Activated gamma-delta T cell treated with Interleukin-2 at 50 U/mL for 16 hours (primary cell): ENCODE measurements around the gene LDLRAD3.

Experiments used
- DNase-seq: peaks from one replicate; pipeline ENCODE4 v3.0.0-alpha.2; 2020

Gene LDLRAD3

DNA sequence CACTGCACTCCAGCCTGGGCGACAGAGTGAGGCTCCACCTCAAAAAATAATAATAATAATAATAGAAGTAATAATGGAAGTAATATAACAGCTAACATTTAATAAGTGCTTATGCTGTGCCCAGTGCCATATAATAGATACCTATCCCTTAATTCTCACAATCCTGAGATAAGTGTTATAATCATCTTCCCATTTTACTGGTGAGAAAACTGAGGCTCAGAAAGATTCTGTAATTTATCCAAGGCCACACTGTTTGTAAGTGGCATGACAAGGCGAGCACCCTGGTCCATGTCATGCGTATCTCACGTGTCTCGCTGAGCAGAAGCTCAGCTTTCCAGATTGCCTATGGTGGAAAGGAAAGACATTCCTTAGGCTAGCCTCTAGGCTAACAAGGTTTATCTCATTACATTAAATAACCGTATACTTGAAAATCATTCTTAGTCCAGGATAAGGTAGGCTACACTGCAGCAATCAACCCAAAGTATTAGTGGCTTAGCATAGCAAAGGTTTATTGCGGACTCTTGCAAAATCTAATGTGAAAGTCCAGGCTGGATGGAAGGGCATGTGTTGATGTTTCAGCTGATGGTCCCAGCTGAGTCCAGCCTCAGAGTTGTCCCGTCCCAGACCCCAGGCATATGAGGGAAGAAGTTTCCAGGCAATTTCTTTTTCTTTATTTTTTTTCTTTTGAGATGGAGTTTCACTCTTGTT, 15.0 kb upstream of the LDLRAD3 start:
- DNase-seq = no peak

DNA sequence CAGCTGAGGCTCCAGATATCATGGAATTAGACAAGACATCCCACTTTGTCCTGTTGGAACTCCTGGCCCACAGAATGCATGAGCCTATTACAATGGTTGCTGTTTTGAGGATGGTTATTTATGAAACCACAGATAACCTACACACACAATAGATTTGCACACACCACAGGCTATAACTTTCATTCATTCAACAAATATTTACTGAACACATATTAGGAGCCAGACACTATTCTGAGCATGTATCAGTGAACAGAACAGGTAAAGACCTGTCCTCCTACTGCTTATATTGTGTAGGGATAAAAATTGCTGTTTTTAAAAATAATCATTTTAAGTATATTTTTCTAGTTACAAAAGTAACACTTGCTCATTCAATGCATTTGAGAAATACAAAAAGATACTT, 13.4 kb upstream of the LDLRAD3 start:
- no peak for DNase-seq

GRCh38 chr11:35932121-35932520, 11.7 kb upstream of the LDLRAD3 start:
- no peak for DNase-seq

DNA sequence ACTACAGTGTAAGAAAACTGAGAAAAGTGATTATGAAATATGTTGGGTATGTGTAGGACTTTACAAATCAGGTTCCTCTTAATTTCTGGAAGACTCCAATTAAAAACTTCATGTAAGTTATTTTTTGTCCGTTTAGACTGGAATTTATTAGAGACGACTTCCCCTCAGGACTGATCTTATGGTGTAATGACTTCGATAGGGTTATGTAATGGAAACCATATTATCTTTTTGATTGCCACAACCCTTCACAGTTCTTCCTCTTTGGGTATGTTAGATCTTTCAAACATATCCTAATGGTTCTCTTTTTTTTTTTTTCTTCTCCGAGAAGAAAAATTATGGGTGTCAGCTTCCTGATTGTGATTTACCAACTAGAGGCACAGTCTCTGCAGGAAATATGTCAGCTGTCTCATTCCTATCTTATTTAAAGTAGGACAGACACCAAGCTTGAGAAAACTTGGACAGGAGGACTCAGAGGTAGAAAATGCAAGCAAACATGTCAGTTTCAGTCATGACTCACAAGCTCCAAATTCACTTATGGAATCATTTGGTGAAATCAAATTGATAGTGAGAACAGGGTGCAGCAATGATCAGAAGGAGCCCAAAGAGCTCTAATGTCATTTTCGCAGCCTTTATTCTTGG, 11.1 kb upstream of the LDLRAD3 start:
- no peak for DNase-seq

DNA sequence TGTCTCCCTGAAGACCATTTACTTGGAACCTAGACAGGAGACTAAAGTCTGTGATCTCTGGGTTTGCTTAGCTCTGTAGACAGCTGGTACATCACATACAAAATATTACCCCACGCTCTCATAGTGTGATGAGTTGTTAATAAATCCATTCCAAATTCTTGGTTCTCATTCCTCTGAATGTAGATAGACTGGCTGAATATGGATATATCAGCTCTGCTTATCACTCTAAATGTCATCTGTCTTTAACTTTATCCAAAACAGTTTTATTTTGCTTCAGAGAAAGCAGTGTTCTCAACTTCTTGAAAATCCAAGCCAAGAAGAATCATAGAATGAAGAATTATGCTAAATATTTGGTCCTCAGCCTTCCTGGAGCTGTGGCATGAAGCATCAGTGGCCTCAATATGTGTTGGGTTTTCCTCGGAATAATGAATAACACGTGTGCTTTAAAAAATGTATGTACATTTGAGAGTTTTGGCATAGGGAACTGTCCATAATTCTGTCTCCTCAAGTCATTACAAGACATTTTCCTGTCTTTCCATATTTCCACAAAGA, 10.5 kb upstream of the LDLRAD3 start:
- DNase-seq = no peak

DNA sequence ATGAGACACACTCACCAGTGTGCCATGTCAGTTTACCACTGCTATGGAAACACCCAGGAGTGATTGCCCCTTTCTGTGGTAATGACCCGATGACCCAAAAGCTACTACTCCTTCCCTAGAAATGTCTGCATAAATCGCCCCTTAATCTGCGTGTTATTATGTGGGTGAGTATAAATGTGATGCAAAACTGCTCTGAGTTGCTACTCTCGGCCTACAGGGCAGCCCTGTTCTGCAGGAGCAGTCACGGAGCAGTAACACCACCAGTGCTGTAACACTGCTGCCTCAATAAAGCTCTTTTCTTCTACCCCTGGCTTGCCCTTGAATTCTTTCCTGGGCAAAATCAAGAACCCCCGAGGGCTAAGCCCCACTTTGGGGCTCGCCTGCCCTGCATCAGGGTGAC, 9.6 kb upstream of the LDLRAD3 start:
- DNase-seq = no peak

DNA sequence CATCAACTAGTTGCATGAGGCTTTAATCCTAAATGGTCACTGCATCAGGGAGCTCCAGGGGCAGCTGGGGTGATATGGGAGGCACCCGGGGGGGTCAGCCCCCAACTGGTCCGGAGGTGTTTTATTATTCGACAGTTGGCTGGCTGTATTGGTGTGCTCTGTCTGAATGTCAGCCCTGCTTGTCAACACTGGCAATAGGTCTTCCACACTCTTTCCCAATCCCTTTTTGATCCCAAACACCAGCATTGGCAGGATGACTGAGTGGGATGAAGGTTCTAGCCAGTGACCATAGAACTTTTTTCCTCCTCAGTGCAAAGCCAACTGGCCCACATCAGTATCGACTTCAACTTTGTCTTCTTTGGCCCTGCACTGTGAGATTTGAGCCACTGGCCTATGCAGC, 8.9 kb upstream of the LDLRAD3 start:
- no peak for DNase-seq

DNA sequence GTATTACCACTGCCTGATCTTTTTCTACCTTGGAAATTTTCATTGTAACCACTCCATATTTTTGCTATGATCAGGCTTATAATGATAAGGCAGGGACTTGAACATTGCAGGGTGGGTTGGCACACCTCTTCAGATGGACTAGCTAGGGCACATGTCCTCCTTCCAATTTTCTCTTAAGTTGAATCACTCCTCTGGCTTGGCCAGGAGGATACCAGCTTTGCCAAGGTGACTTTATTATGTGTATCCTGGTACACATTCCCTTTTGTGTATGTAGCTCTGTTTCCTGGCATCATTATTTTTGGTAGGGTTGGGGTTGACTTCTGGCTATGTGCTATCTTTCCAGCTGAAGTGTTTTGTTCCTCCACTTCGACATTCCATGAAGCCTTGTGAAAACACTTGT, 8.5 kb upstream of the LDLRAD3 start:
- DNase-seq = no peak

- DNase-seq = no peak
Measured at GRCh38 chr11:35937111-35937510, 6.8 kb upstream of the LDLRAD3 start.

DNA sequence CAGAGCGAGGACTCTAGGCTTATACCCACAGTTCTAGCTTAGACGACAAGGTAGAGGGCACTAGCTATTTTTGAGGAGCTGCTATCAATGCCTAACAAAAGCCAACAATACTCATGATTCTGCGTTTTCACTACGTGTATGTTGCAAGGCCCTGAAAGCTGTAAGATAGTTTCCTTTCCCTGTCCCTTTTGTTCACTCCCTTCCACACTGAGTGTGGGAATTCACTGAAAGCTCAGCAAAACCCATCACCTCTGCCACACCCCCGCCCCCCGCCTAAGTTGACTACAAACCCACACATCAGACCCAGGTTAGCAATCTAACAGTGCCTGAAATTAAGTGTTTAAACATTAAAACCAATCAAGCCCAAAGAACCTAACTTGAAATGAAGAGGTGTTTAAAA, 6.2 kb upstream of the LDLRAD3 start:
- no peak for DNase-seq

GRCh38 chr11:35938231-35938630, 5.6 kb upstream of the LDLRAD3 start:
- DNase-seq = no peak

DNA sequence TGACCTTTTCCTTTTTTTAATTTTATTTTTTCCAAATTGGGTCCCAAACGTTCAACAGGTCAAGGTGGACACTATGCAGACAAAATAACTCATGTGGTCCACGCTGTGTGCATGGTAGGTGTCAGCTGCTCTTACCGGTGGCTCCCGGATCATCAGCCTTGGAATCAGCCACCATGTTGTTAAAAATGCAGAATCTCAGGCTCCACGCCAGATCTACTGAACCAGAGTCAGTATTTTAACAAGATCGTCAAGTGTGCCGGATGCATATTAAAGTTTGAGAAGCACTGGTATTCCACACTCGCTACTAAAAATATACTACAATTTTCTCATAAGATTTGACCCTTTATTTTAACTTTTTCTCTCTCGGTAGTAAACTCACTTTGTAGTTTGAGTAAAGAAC, 553 bp upstream of the LDLRAD3 start:
- no peak for DNase-seq

GRCh38 chr11:35944503-35945136, 758 bp downstream of the LDLRAD3 start:
- DNase-seq = no peak

DNA sequence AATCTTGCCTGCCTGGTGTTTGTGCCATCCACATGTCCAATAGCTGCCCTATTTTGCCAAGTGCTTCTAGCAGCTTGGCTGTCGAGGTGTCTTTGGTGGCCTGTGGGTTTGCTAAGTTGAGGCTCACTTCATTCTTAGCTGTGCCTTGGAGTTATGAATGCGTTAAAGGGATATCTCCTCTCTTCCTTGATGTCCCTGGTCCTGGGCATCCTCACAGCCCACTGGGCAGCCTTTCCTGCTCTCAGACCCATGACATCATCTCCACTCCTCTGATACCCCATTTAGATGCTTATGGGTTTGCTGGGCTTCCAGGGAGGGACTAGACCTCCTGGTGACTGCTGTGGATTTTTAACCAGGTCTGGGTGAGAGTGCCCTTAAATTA, 1.3 kb downstream of the LDLRAD3 start:
- DNase-seq = no peak

GRCh38 chr11:35946766-35947165, 2.9 kb downstream of the LDLRAD3 start:
- DNase-seq = no peak

DNA sequence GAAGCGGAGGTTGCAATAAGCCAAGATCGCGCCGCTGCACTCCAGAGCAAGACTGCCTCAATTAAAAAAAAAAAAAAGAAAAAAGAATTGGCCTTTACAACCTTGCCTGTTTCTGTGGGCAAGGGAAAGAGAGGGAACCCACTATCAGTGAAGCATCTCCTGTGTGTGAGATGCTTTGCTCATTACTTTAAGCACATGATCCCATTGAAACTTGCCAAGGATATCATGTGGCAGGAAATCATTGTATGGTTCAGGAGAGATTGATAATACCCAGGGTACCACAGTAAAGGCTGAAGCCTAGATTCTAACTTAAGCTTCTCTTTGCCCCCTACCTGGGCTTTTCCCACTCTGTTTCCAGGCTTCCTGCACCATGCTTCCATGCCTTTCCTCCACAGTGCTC, 3.6 kb downstream of the LDLRAD3 start:
- no peak for DNase-seq

DNA sequence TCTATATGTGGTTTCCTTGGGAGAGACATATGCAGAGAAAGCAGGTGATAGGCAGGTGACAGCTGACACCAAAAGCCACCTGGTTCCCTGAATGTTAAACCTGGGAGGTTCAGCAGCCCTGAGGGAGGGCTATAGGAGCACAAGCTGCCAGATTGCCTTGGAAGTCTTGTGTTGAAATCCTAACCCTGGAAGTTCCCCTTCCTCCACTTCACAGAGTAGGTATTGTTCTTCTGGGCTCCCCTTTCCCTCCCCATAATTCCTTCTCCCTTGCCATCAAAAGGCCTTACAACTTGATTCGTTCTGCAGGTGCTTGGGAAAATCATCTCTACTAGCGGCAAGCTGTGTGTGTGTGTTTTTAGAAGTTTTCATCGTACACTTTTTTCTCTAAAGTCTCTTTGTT, 5.4 kb downstream of the LDLRAD3 start:
- no peak for DNase-seq

DNA sequence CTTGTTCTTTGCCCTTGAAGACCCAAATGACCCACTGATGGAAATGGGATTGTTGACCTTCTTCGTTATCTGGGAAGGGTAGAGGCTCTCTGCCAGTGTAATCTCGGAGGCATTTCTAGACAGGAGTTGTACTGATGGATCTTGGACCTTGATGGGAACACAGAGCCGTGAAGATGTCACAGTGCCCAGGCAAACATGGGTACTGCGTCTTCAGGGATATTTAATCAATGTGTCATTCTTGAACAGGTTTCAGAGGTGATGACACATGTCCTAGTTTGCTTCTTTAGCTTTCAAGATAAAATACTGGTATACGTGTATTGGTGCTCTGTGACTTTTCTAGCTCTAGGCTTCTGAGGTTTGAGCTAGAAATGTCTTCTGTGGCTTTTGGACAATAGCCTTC, 6.2 kb downstream of the LDLRAD3 start:
- no peak for DNase-seq

- DNase-seq = no peak
Measured at GRCh38 chr11:35951680-35952079, 7.8 kb downstream of the LDLRAD3 start.

- no peak for DNase-seq
Measured at GRCh38 chr11:35953081-35953760, 9.4 kb downstream of the LDLRAD3 start.

GRCh38 chr11:35954205-35954604, 10.3 kb downstream of the LDLRAD3 start:
- DNase-seq = no peak

- DNase-seq = no peak
Measured at GRCh38 chr11:35955636-35956035, 11.8 kb downstream of the LDLRAD3 start.

GRCh38 chr11:35962369-35963138, 18.7 kb downstream of the LDLRAD3 start:
- no peak for DNase-seq
